WTC11 (cell line): ENCODE measurements around the gene FBXO31. TPM values are rescaled to one million over a fixed set of nuclear protein-coding genes. Genes with fewer than 3 reads are reported as not detected.
A peak's percentile ranks its signal among the peaks of the same experiment; 100 is the strongest.

Experiments used
- ATAC-seq: fragments of 200-7000 bp; cut with Tn5 transposase; 2 replicates; pipeline ENCODE4 v1.10.0; 2021; ENCODE audit warnings: mild to moderate bottlenecking, moderate library complexity
- CTCF ChIA-PET: fragments of 300-600 bp; sonication (Branson Sonifier 250); formaldehyde crosslinking; loops from one replicate; lab custom pipeline; 2021; ENCODE audit warnings: antibody characterized with exemption; lab: Charles Lee
- POLR2A ChIA-PET: fragments of 350-600 bp; sonication (Branson Sonifier 250); formaldehyde crosslinking; loops from one replicate; lab custom pipeline; 2021; ENCODE audit warnings: antibody characterized with exemption; lab: Charles Lee
- DNase-seq: peaks from one replicate; pipeline ENCODE4 v3.0.0; 2021; ENCODE audit warnings: low spot score
- H3K27ac Mint-ChIP-seq: 2 replicates; pipeline ENCODE4 v1.8.0; 2021; ENCODE audit warnings: mixed read lengths
- H3K27me3 Mint-ChIP-seq: 2 replicates; pipeline ENCODE4 v1.8.0; 2021; ENCODE audit warnings: low read depth, mild to moderate bottlenecking, moderate library complexity, mixed read lengths
- H3K36me3 Mint-ChIP-seq: 2 replicates; pipeline ENCODE4 v1.8.0; 2021; ENCODE audit warnings: mixed read lengths
- H3K4me1 Mint-ChIP-seq: 2 replicates; pipeline ENCODE4 v1.8.0; 2022; ENCODE audit warnings: mixed read lengths
- H3K4me3 Mint-ChIP-seq: 2 replicates; pipeline ENCODE4 v1.8.0; 2021; ENCODE audit warnings: mild to moderate bottlenecking, moderate library complexity, mixed read lengths
- H3K9me3 Mint-ChIP-seq: 2 replicates; pipeline ENCODE4 v1.8.0; 2021; ENCODE audit warnings: mixed read lengths
- CBFB ChIP-seq: sonication (generic); formaldehyde crosslinking; IDR thresholded peaks from 2 replicates; pipeline ENCODE4 v1.8.1; 2022; ENCODE audit warnings: mild to moderate bottlenecking, low read depth, missing genetic modification reagents
- CREM ChIP-seq: sonication (generic); formaldehyde crosslinking; IDR thresholded peaks from 2 replicates; pipeline ENCODE4 v1.8.1; 2022; ENCODE audit warnings: mild to moderate bottlenecking, missing genetic modification reagents, moderate library complexity
- ESRRA ChIP-seq: sonication (generic); formaldehyde crosslinking; IDR thresholded peaks from 2 replicates; pipeline ENCODE4 v1.8.1; 2022; ENCODE audit warnings: mild to moderate bottlenecking, missing genetic modification reagents, borderline replicate concordance
- FOXK1 ChIP-seq: sonication (generic); formaldehyde crosslinking; IDR thresholded peaks from 2 replicates; pipeline ENCODE4 v1.8.0; 2022; ENCODE audit warnings: mild to moderate bottlenecking, moderate library complexity, missing genetic modification reagents
- FOXP1 ChIP-seq: sonication (generic); formaldehyde crosslinking; IDR thresholded peaks from 2 replicates; pipeline ENCODE4 v1.8.0; 2022; ENCODE audit warnings: missing genetic modification reagents, mild to moderate bottlenecking, moderate library complexity, borderline replicate concordance
- KAT7 ChIP-seq: sonication (generic); formaldehyde crosslinking; IDR thresholded peaks from 2 replicates; pipeline ENCODE4 v1.8.1; 2023; ENCODE audit warnings: missing genetic modification reagents, mild to moderate bottlenecking, borderline replicate concordance
- MYBL2 ChIP-seq: sonication (generic); formaldehyde crosslinking; IDR thresholded peaks from 2 replicates; pipeline ENCODE4 v1.8.1; 2023; ENCODE audit warnings: mild to moderate bottlenecking, moderate library complexity, missing genetic modification reagents
- NFE2L1 ChIP-seq: sonication (generic); formaldehyde crosslinking; IDR thresholded peaks from 2 replicates; pipeline ENCODE4 v1.8.1; 2023; ENCODE audit warnings: missing genetic modification reagents
- NFYB ChIP-seq: sonication (generic); formaldehyde crosslinking; conservative IDR thresholded peaks from 2 replicates; pipeline ENCODE4 v1.8.0; 2022; ENCODE audit warnings: low read depth, missing genetic modification reagents
- SP1 ChIP-seq: sonication (generic); formaldehyde crosslinking; conservative IDR thresholded peaks from 2 replicates; pipeline ENCODE4 v1.8.1; 2022; ENCODE audit warnings: missing genetic modification reagents
- TEAD1 ChIP-seq: sonication (generic); formaldehyde crosslinking; IDR thresholded peaks from 2 replicates; pipeline ENCODE4 v1.8.0; 2022; ENCODE audit warnings: mild to moderate bottlenecking, missing genetic modification reagents
- ZNF121 ChIP-seq: sonication (generic); formaldehyde crosslinking; IDR thresholded peaks from 2 replicates; pipeline ENCODE4 v1.8.0; 2023; ENCODE audit warnings: missing genetic modification reagents
- ZNF232 ChIP-seq: sonication (generic); formaldehyde crosslinking; IDR thresholded peaks from 2 replicates; pipeline ENCODE4 v1.8.0; 2022; ENCODE audit warnings: mild to moderate bottlenecking, missing genetic modification reagents
- ZNF317 ChIP-seq: sonication (generic); formaldehyde crosslinking; IDR thresholded peaks from 2 replicates; pipeline ENCODE4 v1.8.1; 2023; ENCODE audit warnings: low read depth, mild to moderate bottlenecking, moderate library complexity, missing genetic modification reagents, borderline replicate concordance
- ZNF416 ChIP-seq: fragments of 250-450 bp; sonication (Bioruptor Pico); IDR thresholded peaks from 2 replicates; pipeline ENCODE4 v1.9.0; 2021; ENCODE audit warnings: mild to moderate bottlenecking, inconsistent platforms
- ZNF671 ChIP-seq: fragments of 250-450 bp; sonication (Bioruptor Pico); IDR thresholded peaks from 2 replicates; pipeline ENCODE4 v1.8.0; 2021; ENCODE audit warnings: mild to moderate bottlenecking
- total RNA-seq: library from RNA; stranded (reverse); gene quantifications from 3 replicates; pipeline ENCODE4 v1.2.3, GENCODE V29; 2021
- TF ChIP-seq, protein P1 (sequence below): sonication (generic); formaldehyde crosslinking; IDR thresholded peaks from 2 replicates; pipeline ENCODE4 v1.8.0; 2022; ENCODE audit warnings: mild to moderate bottlenecking, missing genetic modification reagents
- TF ChIP-seq, protein P2 (sequence below): sonication (generic); formaldehyde crosslinking; IDR thresholded peaks from 2 replicates; pipeline ENCODE4 v1.8.1; 2023; ENCODE audit warnings: mild to moderate bottlenecking, missing genetic modification reagents, moderate library complexity
- TF ChIP-seq, protein P3 (sequence below): sonication (generic); formaldehyde crosslinking; IDR thresholded peaks from 2 replicates; pipeline ENCODE4 v1.8.0; 2022; ENCODE audit warnings: mild to moderate bottlenecking, missing genetic modification reagents
- TF ChIP-seq, protein P4 (sequence below): fragments of 250-450 bp; sonication (Bioruptor Pico); IDR thresholded peaks from 2 replicates; pipeline ENCODE4 v1.9.0; 2021; ENCODE audit warnings: mild to moderate bottlenecking
- TF ChIP-seq, protein P5 (sequence below): sonication (generic); formaldehyde crosslinking; IDR thresholded peaks from 2 replicates; pipeline ENCODE4 v1.8.0; 2022; ENCODE audit warnings: missing genetic modification reagents

Gene FBXO31
- total RNA-seq, 1 experiment from 2014 or later: 22.6 TPM

DNA sequence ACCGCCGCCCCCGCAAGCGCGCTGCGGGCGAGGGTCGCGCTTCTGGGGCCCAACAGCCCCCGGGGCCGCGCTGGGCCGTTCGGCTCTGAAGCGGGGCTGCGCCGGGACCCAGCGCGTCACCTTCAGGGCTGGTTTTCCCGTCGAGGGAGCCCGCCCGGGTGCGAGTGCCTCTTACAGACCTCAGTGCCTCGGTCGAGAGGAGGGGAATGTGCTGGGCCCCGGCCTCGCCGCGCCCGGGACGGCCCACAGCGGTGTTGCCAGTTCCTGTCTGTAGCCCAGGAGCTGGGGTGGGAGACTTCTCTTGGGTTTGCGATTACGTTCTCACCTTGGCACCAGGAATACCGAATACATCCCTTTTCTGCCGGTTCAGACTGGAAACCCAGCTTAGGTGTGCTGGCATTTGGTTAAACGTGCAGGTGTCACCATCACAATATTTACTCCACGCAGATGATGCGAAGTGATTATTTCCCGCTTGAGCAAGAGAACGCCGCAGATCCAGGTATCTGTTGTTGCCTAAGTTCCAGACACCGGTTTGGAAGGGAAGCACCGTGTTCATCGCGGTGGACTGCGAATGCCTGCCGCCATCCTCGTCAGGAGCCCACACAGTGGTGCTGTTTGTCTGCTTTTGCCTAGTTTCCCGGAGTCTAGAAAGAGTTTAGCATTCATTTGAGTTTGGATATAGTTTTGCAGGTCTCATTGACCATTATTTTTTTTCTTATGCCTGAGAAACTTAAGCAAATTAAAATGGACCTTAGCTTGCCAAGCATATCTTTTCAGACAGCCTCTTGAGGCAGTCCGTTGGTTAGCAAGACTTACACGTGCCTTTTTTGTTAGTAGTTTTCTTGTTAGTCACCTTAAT lies 9.5 kb upstream of the FBXO31 start:
- peak; percentile 5 for ATAC-seq
- DNase-seq: peak; percentile 66
- CTCF ChIA-PET: interaction anchor here (1.0 to 2.4 kb wide), 6 partner anchors 9 to 265 kb away, joined by 3 to 20 read pairs (median 5); partner anchors contain the start of gene FBXO31
- POLR2A ChIA-PET: interaction anchor here (1.0 kb wide), 1 partner anchor 9 kb away, joined by 6 read pairs; the partner anchor contains the start of gene FBXO31
- TF ChIP-seq, protein P1, sequence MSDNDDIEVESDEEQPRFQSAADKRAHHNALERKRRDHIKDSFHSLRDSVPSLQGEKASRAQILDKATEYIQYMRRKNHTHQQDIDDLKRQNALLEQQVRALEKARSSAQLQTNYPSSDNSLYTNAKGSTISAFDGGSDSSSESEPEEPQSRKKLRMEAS (CRISPR knock-in tag): peak; percentile 32; the same call in 1 of the 2 replicates
- TF ChIP-seq FOXK1: 0 out of 2 replicates have a peak, but pooled peaks have one; percentile 22
- no peak for TF ChIP-seq ESRRA (CRISPR knock-in tag)
- Mint-ChIP-seq H3K9me3 (no peaks in the 10 kb centered on the region), H3K27me3 (peaks cover 3% of the 10 kb centered on the region; the same call in 1 of the 2 replicates), H3K4me3 (peak overlapping the region; percentile 87), H3K27ac (peak overlapping the region; percentile 91), H3K4me1 (peaks cover 31% of the 10 kb centered on the region), H3K36me3 (peaks cover 2% of the 10 kb centered on the region; the same call in 1 of the 2 replicates)

DNA sequence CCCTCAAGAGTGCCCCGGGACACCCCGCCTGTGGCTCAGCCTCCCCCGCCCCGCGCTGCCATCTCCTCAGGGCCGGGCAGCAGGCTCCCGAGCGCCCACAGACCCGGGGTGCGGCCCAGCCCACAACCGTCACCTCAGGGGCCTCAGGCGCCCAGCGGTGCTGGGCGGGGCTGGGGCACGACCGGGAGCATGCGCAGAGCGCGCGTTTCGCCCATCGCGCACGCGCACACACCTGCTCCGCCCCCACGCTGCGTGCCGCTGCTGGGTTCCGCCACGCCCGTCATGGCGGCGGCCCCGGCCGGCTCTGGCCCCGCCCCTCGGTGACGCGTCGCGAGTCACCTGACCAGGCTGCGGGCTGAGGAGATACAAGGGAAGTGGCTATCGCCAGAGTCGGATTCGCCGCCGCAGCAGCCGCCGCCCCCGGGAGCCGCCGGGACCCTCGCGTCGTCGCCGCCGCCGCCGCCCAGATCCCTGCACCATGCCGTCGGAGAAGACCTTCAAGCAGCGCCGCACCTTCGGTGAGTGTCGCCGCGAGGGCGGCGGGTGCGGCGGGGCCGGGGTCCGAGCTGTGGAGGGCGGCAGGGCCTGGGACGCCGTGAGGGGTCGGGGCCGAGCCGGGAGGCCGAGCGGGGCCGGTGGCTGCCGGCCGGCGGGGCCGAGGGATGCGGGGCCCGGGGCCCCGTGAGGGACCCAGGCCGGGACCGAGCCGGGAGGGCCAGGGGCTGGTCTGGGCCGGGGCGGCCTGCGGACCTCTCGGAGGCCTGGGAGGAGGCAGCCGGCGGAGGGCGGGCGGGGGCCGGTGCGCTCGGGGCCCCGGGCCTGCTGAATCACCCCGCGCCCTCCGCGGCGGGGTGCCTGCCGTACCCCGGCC lies 8.6 kb upstream of the FBXO31 start, which contains the start of gene MAP1LC3B:
MAP1LC3B (plus strand) TSS at position 387 of the 871 bp plus-strand sequence; CDS start at position 479, 92 bp downstream.
- H3K27ac Mint-ChIP-seq: peak within 1 kb of the TSS; percentile 91
- peak; percentile 61 for ATAC-seq
- DNase-seq: peak; percentile 97
- H3K27me3 Mint-ChIP-seq: peaks cover 3% of the 10 kb centered on the region; the same call in 1 of the 2 replicates
- peaks cover 40% of the 10 kb centered on the region for H3K4me1 Mint-ChIP-seq
- no peaks in the 10 kb centered on the region for H3K9me3 Mint-ChIP-seq
- ChIA-PET POLR2A (interaction anchor here (1.0 kb wide), 1 partner anchor 8 kb away, joined by 6 read pairs; the partner anchor contains the start of gene FBXO31), CTCF (interaction anchor here (1.0 to 2.4 kb wide), 4 partner anchors 9 to 244 kb away, joined by 3 to 7 read pairs (median 5); partner anchors contain the start of gene FBXO31)
- peaks cover 2% of the 10 kb centered on the region; the same call in 1 of the 2 replicates for H3K36me3 Mint-ChIP-seq
- H3K4me3 Mint-ChIP-seq: peak within 1 kb of the TSS; percentile 87
- 0 out of 2 replicates have a peak, but pooled peaks have one; percentile 76 for TF ChIP-seq ZNF232 (CRISPR knock-in tag)
- peak; percentile 75 for TF ChIP-seq TEAD1 (CRISPR knock-in tag)
- TF ChIP-seq, protein P2, sequence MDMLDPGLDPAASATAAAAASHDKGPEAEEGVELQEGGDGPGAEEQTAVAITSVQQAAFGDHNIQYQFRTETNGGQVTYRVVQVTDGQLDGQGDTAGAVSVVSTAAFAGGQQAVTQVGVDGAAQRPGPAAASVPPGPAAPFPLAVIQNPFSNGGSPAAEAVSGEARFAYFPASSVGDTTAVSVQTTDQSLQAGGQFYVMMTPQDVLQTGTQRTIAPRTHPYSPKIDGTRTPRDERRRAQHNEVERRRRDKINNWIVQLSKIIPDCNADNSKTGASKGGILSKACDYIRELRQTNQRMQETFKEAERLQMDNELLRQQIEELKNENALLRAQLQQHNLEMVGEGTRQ: peak; percentile 98
- TF ChIP-seq ZNF121 (CRISPR knock-in tag): no peak
- TF ChIP-seq MYBL2 (CRISPR knock-in tag): no peak
- peak; percentile 34; the same call in 1 of the 2 replicates for TF ChIP-seq ZNF416 (CRISPR knock-in tag)
- TF ChIP-seq, protein P3, sequence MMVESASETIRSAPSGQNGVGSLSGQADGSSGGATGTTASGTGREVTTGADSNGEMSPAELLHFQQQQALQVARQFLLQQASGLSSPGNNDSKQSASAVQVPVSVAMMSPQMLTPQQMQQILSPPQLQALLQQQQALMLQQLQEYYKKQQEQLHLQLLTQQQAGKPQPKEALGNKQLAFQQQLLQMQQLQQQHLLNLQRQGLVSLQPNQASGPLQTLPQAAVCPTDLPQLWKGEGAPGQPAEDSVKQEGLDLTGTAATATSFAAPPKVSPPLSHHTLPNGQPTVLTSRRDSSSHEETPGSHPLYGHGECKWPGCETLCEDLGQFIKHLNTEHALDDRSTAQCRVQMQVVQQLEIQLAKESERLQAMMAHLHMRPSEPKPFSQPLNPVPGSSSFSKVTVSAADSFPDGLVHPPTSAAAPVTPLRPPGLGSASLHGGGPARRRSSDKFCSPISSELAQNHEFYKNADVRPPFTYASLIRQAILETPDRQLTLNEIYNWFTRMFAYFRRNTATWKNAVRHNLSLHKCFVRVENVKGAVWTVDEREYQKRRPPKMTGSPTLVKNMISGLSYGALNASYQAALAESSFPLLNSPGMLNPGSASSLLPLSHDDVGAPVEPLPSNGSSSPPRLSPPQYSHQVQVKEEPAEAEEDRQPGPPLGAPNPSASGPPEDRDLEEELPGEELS (CRISPR knock-in tag): peak; percentile 89
- TF ChIP-seq, protein P4, sequence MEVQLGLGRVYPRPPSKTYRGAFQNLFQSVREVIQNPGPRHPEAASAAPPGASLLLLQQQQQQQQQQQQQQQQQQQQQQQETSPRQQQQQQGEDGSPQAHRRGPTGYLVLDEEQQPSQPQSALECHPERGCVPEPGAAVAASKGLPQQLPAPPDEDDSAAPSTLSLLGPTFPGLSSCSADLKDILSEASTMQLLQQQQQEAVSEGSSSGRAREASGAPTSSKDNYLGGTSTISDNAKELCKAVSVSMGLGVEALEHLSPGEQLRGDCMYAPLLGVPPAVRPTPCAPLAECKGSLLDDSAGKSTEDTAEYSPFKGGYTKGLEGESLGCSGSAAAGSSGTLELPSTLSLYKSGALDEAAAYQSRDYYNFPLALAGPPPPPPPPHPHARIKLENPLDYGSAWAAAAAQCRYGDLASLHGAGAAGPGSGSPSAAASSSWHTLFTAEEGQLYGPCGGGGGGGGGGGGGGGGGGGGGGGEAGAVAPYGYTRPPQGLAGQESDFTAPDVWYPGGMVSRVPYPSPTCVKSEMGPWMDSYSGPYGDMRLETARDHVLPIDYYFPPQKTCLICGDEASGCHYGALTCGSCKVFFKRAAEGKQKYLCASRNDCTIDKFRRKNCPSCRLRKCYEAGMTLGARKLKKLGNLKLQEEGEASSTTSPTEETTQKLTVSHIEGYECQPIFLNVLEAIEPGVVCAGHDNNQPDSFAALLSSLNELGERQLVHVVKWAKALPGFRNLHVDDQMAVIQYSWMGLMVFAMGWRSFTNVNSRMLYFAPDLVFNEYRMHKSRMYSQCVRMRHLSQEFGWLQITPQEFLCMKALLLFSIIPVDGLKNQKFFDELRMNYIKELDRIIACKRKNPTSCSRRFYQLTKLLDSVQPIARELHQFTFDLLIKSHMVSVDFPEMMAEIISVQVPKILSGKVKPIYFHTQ (CRISPR knock-in tag): no peak
- peak; percentile 61; the same call in 1 of the 2 replicates for TF ChIP-seq KAT7
- TF ChIP-seq NFE2L1 (CRISPR knock-in tag): 0 out of 2 replicates have a peak, but pooled peaks have one; percentile 38
- peak; percentile 73 for TF ChIP-seq NFYB
- no peak for TF ChIP-seq ZNF671 (CRISPR knock-in tag)
- 0 out of 2 replicates have a peak, but pooled peaks have one; percentile 75 for TF ChIP-seq CBFB (CRISPR knock-in tag)
- TF ChIP-seq SP1: peak; percentile 100
- TF ChIP-seq, protein P5, sequence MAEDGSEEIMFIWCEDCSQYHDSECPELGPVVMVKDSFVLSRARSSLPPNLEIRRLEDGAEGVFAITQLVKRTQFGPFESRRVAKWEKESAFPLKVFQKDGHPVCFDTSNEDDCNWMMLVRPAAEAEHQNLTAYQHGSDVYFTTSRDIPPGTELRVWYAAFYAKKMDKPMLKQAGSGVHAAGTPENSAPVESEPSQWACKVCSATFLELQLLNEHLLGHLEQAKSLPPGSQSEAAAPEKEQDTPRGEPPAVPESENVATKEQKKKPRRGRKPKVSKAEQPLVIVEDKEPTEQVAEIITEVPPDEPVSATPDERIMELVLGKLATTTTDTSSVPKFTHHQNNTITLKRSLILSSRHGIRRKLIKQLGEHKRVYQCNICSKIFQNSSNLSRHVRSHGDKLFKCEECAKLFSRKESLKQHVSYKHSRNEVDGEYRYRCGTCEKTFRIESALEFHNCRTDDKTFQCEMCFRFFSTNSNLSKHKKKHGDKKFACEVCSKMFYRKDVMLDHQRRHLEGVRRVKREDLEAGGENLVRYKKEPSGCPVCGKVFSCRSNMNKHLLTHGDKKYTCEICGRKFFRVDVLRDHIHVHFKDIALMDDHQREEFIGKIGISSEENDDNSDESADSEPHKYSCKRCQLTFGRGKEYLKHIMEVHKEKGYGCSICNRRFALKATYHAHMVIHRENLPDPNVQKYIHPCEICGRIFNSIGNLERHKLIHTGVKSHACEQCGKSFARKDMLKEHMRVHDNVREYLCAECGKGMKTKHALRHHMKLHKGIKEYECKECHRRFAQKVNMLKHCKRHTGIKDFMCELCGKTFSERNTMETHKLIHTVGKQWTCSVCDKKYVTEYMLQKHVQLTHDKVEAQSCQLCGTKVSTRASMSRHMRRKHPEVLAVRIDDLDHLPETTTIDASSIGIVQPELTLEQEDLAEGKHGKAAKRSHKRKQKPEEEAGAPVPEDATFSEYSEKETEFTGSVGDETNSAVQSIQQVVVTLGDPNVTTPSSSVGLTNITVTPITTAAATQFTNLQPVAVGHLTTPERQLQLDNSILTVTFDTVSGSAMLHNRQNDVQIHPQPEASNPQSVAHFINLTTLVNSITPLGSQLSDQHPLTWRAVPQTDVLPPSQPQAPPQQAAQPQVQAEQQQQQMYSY (CRISPR knock-in tag): peak; percentile 57; the same call in 1 of the 2 replicates
- TF ChIP-seq, protein P1 (CRISPR knock-in tag): peak; percentile 68; the same call in 1 of the 2 replicates
- TF ChIP-seq ZNF317 (CRISPR knock-in tag): no peak
- TF ChIP-seq CREM (CRISPR knock-in tag): peak; percentile 93
- TF ChIP-seq FOXP1 (CRISPR knock-in tag): peak; percentile 69
